Activated CD4-positive, alpha-beta T cell treated with anti-CD3 and anti-CD28 coated beads, Interleukin-2, amount 50 U/mL, for 4 hours (primary cell): ENCODE results near the gene TIMM44.
"Not testable (repeated sequence)": the region's sequence is repeated elsewhere in the genome, so short reads cannot be mapped to it uniquely, and the experiment has no call there.

Source experiments
- DNase-seq, 2 experiments: peaks; one replicate each; pipeline ENCODE4 v3.0.0-alpha.2; 2020

TIMM44 gene

GRCh38 chr19:7924241-7924640, 19.2 kb downstream of the TIMM44 start:
- DNase-seq, result no peak

GRCh38 chr19:7923295-7924191, 19.9 kb downstream of the TIMM44 start:
- DNase-seq, result no peak

- no peak for DNase-seq
Measured at GRCh38 chr19:7922836-7923195, 20.6 kb downstream of the TIMM44 start.

GRCh38 chr19:7921967-7922835, 21.3 kb downstream of the TIMM44 start:
- DNase-seq, result no peak

GRCh38 chr19:7921302-7921966, 22.0 kb downstream of the TIMM44 start:
- DNase-seq, result no peak

GRCh38 chr19:7920519-7921301, 22.8 kb downstream of the TIMM44 start:
- DNase-seq, result peak; percentile 100

- peak; percentile 95 for DNase-seq
Measured at GRCh38 chr19:7919610-7920518, 23.6 kb downstream of the TIMM44 start, which contains the start of gene SNAPC2. TSS of gene SNAPC2 (plus strand) at chr19:7920338. CDS start at chr19:7920367, 29 bp downstream.

- DNase-seq, result no peak
Measured at GRCh38 chr19:7918615-7919421, 24.6 kb downstream of the TIMM44 start.

GRCh38 chr19:7918062-7918614, 25.3 kb downstream of the TIMM44 start:
- DNase-seq, result not testable (repeated sequence)

GRCh38 chr19:7917267-7918061, 26.0 kb downstream of the TIMM44 start:
- DNase-seq, result peak; percentile 50 to 54

GRCh38 chr19:7916955-7917266, 26.6 kb downstream of the TIMM44 start:
- DNase-seq, result no peak

- no peak for DNase-seq
Measured at GRCh38 chr19:7916103-7916954, 27.1 kb downstream of the TIMM44 start.

- DNase-seq, result no peak
Measured at GRCh38 chr19:7915250-7916102, 28.0 kb downstream of the TIMM44 start.

GRCh38 chr19:7914598-7915045, 28.8 kb downstream of the TIMM44 start, which contains the start of gene TGFBR3L:
TSS of gene TGFBR3L (plus strand) at chr19:7914830.
- DNase-seq, result no peak

GRCh38 chr19:7914099-7914498, 29.4 kb downstream of the TIMM44 start:
- no peak for DNase-seq

- no peak for DNase-seq
Measured at GRCh38 chr19:7913652-7914051, 29.8 kb downstream of the TIMM44 start.
